ENCODE data around the gene B4GALNT3.

B4GALNT3 gene

GRCh38 chr12:495466-495865, 35.7 kb downstream of the B4GALNT3 start:
- in situ Hi-C loops (cut with MboI; ENCODE audit: low sequenced_read_pairs, unreplicated experiment), result no loop called here
- DNase-seq (ENCODE audit: low spot score), result no peak

GRCh38 chr12:496736-497135, 37.0 kb downstream of the B4GALNT3 start:
- no peak for DNase-seq (ENCODE audit: low spot score)
- TF ChIP-seq CTCF (IDR thresholded peaks at IDR 0.05; ENCODE audit: borderline replicate concordance, control extremely low read depth, extremely low read depth, insufficient read depth, missing control alignments), result no peak
- in situ Hi-C loops (cut with MboI; ENCODE audit: low sequenced_read_pairs, unreplicated experiment), result no loop called here

More at GRCh38 chr12:495466-495865, 35.7 kb downstream of the B4GALNT3 start:
- no peak for TF ChIP-seq CTCF (IDR thresholded peaks at IDR 0.05; ENCODE audit: borderline replicate concordance, control extremely low read depth, extremely low read depth, insufficient read depth, missing control alignments)

- TF ChIP-seq CTCF (IDR thresholded peaks at IDR 0.05; ENCODE audit: borderline replicate concordance, control extremely low read depth, extremely low read depth, insufficient read depth, missing control alignments), result no peak
- DNase-seq (ENCODE audit: low spot score), result no peak
- in situ Hi-C loops (cut with MboI; ENCODE audit: low sequenced_read_pairs, unreplicated experiment), result no loop called here
These were observed 37.9 kb downstream of the B4GALNT3 start for GRCh38 chr12:497501-498160.

- TF ChIP-seq CTCF (IDR thresholded peaks at IDR 0.05; ENCODE audit: borderline replicate concordance, control extremely low read depth, extremely low read depth, insufficient read depth, missing control alignments), result no peak
- no peak for DNase-seq (ENCODE audit: low spot score)
- in situ Hi-C loops (cut with MboI; ENCODE audit: low sequenced_read_pairs, unreplicated experiment), result no loop called here
These were observed 40.2 kb downstream of the B4GALNT3 start for GRCh38 chr12:499837-500458.

- TF ChIP-seq CTCF (IDR thresholded peaks at IDR 0.05; ENCODE audit: borderline replicate concordance, control extremely low read depth, extremely low read depth, insufficient read depth, missing control alignments), result no peak
- in situ Hi-C loops (cut with MboI; ENCODE audit: low sequenced_read_pairs, unreplicated experiment), result no loop called here
- no peak for DNase-seq (ENCODE audit: low spot score)
These were observed 42.1 kb downstream of the B4GALNT3 start for GRCh38 chr12:501722-502447.

- DNase-seq (ENCODE audit: low spot score), result no peak
- in situ Hi-C loops (cut with MboI; ENCODE audit: low sequenced_read_pairs, unreplicated experiment), result no loop called here
These were observed 43.5 kb downstream of the B4GALNT3 start for GRCh38 chr12:503111-503761.

More at GRCh38 chr12:503111-503761, 43.5 kb downstream of the B4GALNT3 start:
- TF ChIP-seq CTCF (IDR thresholded peaks at IDR 0.05; ENCODE audit: borderline replicate concordance, control extremely low read depth, extremely low read depth, insufficient read depth, missing control alignments), result no peak
